Measurements from ENCODE around the gene HLA-DMB.

DNA sequence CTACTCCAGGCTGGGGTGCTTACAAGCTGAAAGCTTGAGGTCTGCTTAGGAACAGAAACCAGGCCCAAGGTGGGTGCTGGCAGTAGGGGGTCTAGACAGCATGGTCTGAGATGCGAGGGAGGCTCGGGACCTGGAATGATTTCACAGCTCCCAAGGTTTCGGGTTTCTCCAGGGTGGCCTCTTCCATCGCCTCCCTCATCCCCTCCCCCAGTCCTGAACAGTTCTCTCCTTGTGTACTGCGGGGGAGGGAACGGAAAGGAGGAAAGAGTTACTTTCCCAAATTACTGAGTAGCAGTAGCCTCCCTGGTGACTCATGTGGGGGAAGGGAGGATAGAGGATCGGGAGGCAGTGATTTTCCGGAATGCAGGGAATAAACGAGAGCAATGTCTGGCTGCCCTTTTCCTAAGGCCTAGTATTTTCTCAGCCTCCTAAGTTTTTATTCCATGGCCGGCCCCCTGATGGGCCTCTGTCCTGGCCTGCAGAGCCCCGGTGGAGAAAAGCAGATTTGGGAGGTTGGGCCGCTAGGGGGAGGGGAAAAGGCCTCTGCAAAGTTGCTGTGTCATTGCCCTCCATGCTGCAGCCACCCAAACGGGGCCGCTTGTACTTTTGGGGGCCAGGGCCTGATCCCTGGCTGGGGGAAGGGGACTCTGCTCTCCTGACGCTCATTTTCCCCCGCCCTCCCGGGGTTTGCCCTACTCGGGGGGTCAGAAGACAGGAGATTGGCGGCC is 29.0 kb upstream of the HLA-DMB start:
- TF ChIP-seq, protein P1, sequence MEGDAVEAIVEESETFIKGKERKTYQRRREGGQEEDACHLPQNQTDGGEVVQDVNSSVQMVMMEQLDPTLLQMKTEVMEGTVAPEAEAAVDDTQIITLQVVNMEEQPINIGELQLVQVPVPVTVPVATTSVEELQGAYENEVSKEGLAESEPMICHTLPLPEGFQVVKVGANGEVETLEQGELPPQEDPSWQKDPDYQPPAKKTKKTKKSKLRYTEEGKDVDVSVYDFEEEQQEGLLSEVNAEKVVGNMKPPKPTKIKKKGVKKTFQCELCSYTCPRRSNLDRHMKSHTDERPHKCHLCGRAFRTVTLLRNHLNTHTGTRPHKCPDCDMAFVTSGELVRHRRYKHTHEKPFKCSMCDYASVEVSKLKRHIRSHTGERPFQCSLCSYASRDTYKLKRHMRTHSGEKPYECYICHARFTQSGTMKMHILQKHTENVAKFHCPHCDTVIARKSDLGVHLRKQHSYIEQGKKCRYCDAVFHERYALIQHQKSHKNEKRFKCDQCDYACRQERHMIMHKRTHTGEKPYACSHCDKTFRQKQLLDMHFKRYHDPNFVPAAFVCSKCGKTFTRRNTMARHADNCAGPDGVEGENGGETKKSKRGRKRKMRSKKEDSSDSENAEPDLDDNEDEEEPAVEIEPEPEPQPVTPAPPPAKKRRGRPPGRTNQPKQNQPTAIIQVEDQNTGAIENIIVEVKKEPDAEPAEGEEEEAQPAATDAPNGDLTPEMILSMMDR (IDR thresholded peaks at IDR 0.05; ENCODE audit: extremely low read depth in 1 of 2, insufficient read depth in 1 of 2, low read depth in 1 of 2, low read length in 2 of 2) = peak in 1 of 2 donors; percentile 24
- TF ChIP-seq POLR2A (IDR thresholded peaks at IDR 0.05; ENCODE audit: low read depth, low read length) (peak; percentile 12), EZH2 (IDR thresholded peaks at IDR 0.05; ENCODE audit: borderline replicate concordance, low read depth, low read length, severe bottlenecking) (no peak), POLR2AphosphoS5 (IDR thresholded peaks at IDR 0.05; ENCODE audit: insufficient read depth, low read depth, low read length) (peak; percentile 62), JUN (IDR thresholded peaks at IDR 0.05; ENCODE audit: borderline replicate concordance, insufficient read depth, insufficient read length, low read depth) (peak; percentile 62), FOS (IDR thresholded peaks at IDR 0.05; ENCODE audit: borderline replicate concordance, insufficient read depth, low read length) (peak; percentile 88), GATA2 (IDR thresholded peaks at IDR 0.05; ENCODE audit: insufficient read depth, insufficient read length, low read depth, low read length) (no peak), MYC (IDR thresholded peaks at IDR 0.05; ENCODE audit: low read depth, low read length) (peak; percentile 27)
- TF ChIP-seq, protein P2, sequence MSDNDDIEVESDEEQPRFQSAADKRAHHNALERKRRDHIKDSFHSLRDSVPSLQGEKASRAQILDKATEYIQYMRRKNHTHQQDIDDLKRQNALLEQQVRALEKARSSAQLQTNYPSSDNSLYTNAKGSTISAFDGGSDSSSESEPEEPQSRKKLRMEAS (IDR thresholded peaks at IDR 0.05; ENCODE audit: insufficient read depth, insufficient read length) = no peak
